ENCODE measurements around the gene GCSAM.

GRCh38 chr3:112119962-112120836, 12.8 kb downstream of the GCSAM start:
- TF ChIP-seq, protein P1, sequence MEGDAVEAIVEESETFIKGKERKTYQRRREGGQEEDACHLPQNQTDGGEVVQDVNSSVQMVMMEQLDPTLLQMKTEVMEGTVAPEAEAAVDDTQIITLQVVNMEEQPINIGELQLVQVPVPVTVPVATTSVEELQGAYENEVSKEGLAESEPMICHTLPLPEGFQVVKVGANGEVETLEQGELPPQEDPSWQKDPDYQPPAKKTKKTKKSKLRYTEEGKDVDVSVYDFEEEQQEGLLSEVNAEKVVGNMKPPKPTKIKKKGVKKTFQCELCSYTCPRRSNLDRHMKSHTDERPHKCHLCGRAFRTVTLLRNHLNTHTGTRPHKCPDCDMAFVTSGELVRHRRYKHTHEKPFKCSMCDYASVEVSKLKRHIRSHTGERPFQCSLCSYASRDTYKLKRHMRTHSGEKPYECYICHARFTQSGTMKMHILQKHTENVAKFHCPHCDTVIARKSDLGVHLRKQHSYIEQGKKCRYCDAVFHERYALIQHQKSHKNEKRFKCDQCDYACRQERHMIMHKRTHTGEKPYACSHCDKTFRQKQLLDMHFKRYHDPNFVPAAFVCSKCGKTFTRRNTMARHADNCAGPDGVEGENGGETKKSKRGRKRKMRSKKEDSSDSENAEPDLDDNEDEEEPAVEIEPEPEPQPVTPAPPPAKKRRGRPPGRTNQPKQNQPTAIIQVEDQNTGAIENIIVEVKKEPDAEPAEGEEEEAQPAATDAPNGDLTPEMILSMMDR (IDR thresholded peaks at IDR 0.05): no peak
- TF ChIP-seq POLR2A (IDR thresholded peaks at IDR 0.05): no peak

Data from testis (tissue), 2 donors.